Spleen (tissue), 11 donors: ENCODE data around the gene ELFN2. TPM values are rescaled to one million over a fixed set of nuclear protein-coding genes. Genes with fewer than 3 reads are reported as not detected.
A peak's percentile ranks its signal among the peaks of the same experiment; 100 is the strongest.

Source experiments
- DNase-seq: peaks from one replicate; pipeline ENCODE4 v3.0.0-alpha.2; 2020
- H3K27ac ChIP-seq, 8 donors: fragments of 200-600 bp; sonication (generic) in 7 of 8; 1 replicate in 4 of 8; 2 replicates in 4 of 8; pipeline versions ENCODE4 v1.5.0 to v1.8.0; 2016 to 2021; ENCODE audit warnings: inconsistent platforms in 4 of 8, mild to moderate bottlenecking in 4 of 8, moderate library complexity in 1 of 8
- H3K27me3 ChIP-seq, 7 donors: fragments of 200-600 bp; sonication (generic) in 6 of 7; replicated peaks in 1 of 7; 1 replicate in 4 of 7; 2 replicates in 3 of 7; pipeline versions ENCODE4 v1.5.0 to v1.8.0; 2016 to 2021; ENCODE audit warnings: inconsistent platforms in 3 of 7, mild to moderate bottlenecking in 1 of 7
- H3K36me3 ChIP-seq, 6 donors: fragments of 200-600 bp; sonication (generic) in 5 of 6; 1 replicate in 4 of 6; 2 replicates in 2 of 6; pipeline versions ENCODE4 v1.5.0 to v1.8.0; 2016 to 2021; ENCODE audit warnings: inconsistent platforms in 2 of 6
- H3K4me1 ChIP-seq, 6 donors: fragments of 200-600 bp; sonication (generic) in 5 of 6; 1 replicate in 3 of 6; 2 replicates in 3 of 6; pipeline versions ENCODE4 v1.5.0 to v1.8.0; 2016 to 2021; ENCODE audit warnings: inconsistent platforms in 3 of 6
- H3K4me3 ChIP-seq, 8 donors: fragments of 200-600 bp; sonication (generic) in 7 of 8; 1 replicate in 4 of 8; 2 replicates in 4 of 8; pipeline versions ENCODE4 v1.5.0 to v1.8.0; 2016 to 2021; ENCODE audit warnings: inconsistent platforms in 4 of 8, mild to moderate bottlenecking in 4 of 8, moderate library complexity in 2 of 8
- H3K9me3 ChIP-seq, 8 donors: fragments of 200-600 bp; sonication (generic) in 7 of 8; 1 replicate in 4 of 8; 2 replicates in 4 of 8; pipeline versions ENCODE4 v1.5.0 to v1.8.0; 2016 to 2021; ENCODE audit warnings: inconsistent platforms in 4 of 8
- POLR2A ChIP-seq, 3 donors: fragments of 450-650 bp; IDR thresholded peaks; one replicate each; pipeline ENCODE4 v1.5.1; 2017; ENCODE audit warnings: antibody characterized with exemption in 3 of 3, mild to moderate bottlenecking in 1 of 3
- POLR2AphosphoS5 ChIP-seq, 3 donors: sonication (generic); formaldehyde crosslinking; IDR thresholded peaks; one replicate each; pipeline ENCODE4 v1.5.1; 2017; ENCODE audit warnings: antibody characterized with exemption in 3 of 3
- WGBS, 5 donors: extraction: QIAGEN DNeasy Blood & Tissue Kit in 3 of 5; methylation state at CpG; one replicate each; pipeline versions ENCODE4 v1.1.5 to v1.1.7; 2013 to 2018; 5-methylcytosine and 5-hydroxymethylcytosine counted together
- intact Hi-C: fragments of 100-400 bp; cut with DNase I; formaldehyde crosslinking; loops from one replicate; pipeline ENCODE4 v1.15.0; 2023; ENCODE audit warnings: low total_unique reads
- polyA plus RNA-seq, 3 donors: library from polyadenylated mRNA; stranded (reverse); fragments of 200-250 nt; gene quantifications; one replicate each; pipeline ENCODE4 v1.2.1, GENCODE V29; 2013
- total RNA-seq, 7 donors: library from RNA; depleted of rRNA in 3 of 7; stranded (reverse); fragments of >200 nt in 3 of 7; fragmentation: NEBNext Ultra II Directional in 4 of 7; extraction: Animal tissue kit (Norgen Biotek cat#: 25700) in 4 of 7; gene quantifications; one replicate each; pipeline versions ENCODE4 v1.1.0 to v1.2.1, GENCODE V29; 2016 to 2021
- TF ChIP-seq, protein P1 (sequence below), 11 experiments: fragments of 200-600 bp in 7 of 11; fragments of 450-650 bp in 4 of 11; sonication (generic) in 4 of 11; IDR thresholded peaks in 8 of 11; conservative IDR thresholded peaks in 3 of 11; 1 replicate in 7 of 11; 2 replicates in 4 of 11; pipeline versions ENCODE4 v1.4.0 to v1.8.0; 2016 to 2021; ENCODE audit warnings: antibody characterized with exemption in 11 of 11, inconsistent platforms in 4 of 11, mild to moderate bottlenecking in 1 of 11
- donor health status: healthy with polysubstance abuse.
- donor health status: DM: no; HTN: no; CAD: no; lungs with moderate emphysema.
- donor health status: DM: no; HTN: no; CAD: no.
- donor health status: Bipolar disorder and iron deficiency.
- donor health status: healthy.
- donor health status: DM: no; HTN: no; CAD: no.
- donor health status: DM: yes; HTN: yes; CAD: no.

Gene ELFN2
- total and polyA plus RNA-seq, 10 donors: 0.02 to 0.19 (median 0.07) TPM; not detected in 1

DNA sequence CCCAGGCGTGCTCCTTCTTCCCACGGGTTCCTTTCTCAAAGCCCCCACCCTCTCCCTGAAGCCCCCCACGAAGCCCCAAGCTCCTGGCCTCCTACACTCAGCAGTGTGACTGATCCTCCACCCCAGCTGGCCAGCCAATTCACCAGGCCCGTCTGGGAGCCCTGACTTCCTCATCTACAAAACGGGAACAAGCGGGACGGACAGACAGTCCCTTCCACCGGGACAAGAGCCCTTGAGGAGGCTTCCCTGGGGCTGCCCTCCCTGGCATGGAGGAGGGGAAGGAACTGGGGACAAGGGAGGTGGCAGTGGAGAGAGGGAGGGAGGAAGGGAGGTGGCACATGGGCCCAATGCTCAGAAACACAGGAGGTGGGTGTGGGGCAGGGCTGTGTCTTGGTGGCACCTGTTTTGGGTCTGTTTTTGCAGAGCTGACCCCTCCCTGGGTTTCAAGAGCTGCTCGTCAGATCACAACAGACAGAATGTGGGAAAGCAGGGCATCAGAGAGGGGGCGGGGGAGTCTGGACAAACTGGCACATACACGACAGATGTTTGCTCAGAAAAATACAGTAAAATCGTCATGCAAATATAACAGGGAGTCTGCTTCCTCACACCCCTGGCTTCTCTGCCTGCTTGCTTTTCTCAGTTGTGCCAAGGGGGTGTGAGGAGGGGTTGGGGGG is 56.8 kb downstream of the ELFN2 start:
- TF ChIP-seq POLR2A (IDR thresholded peaks at IDR 0.05) (no peak), POLR2AphosphoS5 (IDR thresholded peaks at IDR 0.05) (no peak)
- TF ChIP-seq, protein P1, sequence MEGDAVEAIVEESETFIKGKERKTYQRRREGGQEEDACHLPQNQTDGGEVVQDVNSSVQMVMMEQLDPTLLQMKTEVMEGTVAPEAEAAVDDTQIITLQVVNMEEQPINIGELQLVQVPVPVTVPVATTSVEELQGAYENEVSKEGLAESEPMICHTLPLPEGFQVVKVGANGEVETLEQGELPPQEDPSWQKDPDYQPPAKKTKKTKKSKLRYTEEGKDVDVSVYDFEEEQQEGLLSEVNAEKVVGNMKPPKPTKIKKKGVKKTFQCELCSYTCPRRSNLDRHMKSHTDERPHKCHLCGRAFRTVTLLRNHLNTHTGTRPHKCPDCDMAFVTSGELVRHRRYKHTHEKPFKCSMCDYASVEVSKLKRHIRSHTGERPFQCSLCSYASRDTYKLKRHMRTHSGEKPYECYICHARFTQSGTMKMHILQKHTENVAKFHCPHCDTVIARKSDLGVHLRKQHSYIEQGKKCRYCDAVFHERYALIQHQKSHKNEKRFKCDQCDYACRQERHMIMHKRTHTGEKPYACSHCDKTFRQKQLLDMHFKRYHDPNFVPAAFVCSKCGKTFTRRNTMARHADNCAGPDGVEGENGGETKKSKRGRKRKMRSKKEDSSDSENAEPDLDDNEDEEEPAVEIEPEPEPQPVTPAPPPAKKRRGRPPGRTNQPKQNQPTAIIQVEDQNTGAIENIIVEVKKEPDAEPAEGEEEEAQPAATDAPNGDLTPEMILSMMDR (IDR thresholded peaks at IDR 0.05 in 8 of 11, conservative IDR thresholded peaks at IDR 0.05 in 3 of 11): no peak
- Histone ChIP-seq H3K4me3 (no peak overlapping the region), H3K9me3 (no peaks in the 10 kb centered on the region), H3K27me3 (peaks cover 0 to 47% (median 28%) of the 10 kb centered on the region in 7 donors), H3K27ac (peak overlapping the region in 2 of 8 donors; percentile 18 to 49), H3K4me1 (peaks cover 0 to 28% (median 7%) of the 10 kb centered on the region in 6 donors), H3K36me3 (no peaks in the 10 kb centered on the region)
- WGBS, 5 donors: 27 to 41% (median 35%) methylated on average over 12 of the region's 12 CpGs
- DNase-seq: peak; percentile 81
- intact Hi-C loops: no loop called here

DNA sequence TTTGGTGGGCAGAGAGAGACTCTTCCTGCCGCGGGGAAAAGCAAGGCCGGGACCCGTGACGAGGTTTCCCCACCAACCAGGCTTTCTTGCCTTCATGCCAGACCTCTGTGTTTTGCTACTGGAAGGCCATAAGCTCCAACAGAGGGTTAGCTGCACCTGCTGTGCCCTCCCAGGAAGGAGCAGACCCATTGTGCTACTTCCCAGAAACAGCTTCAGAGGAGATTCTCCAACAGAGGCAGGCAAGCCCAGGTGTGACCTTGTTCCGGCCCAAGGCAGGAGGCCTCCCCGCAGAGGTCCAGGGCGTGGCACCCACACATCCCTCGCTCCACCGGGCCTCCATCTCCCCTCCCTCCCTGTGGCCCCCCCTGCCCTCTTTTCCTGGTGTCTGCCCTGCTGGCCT is 57.8 kb downstream of the ELFN2 start:
- Histone ChIP-seq H3K4me3 (no peak overlapping the region), H3K27ac (no peak overlapping the region), H3K9me3 (no peaks in the 10 kb centered on the region), H3K36me3 (no peaks in the 10 kb centered on the region), H3K4me1 (peaks cover 0 to 35% (median 7%) of the 10 kb centered on the region in 6 donors), H3K27me3 (peaks cover 0 to 37% (median 18%) of the 10 kb centered on the region in 7 donors)
- DNase-seq: no peak
- TF ChIP-seq, protein P1 (IDR thresholded peaks at IDR 0.05 in 8 of 11, conservative IDR thresholded peaks at IDR 0.05 in 3 of 11): no peak
- TF ChIP-seq POLR2A (IDR thresholded peaks at IDR 0.05): no peak
- TF ChIP-seq POLR2AphosphoS5 (IDR thresholded peaks at IDR 0.05): no peak
- WGBS, 5 donors: 68 to 84% (median 78%) methylated on average over 5 to 10 of the region's 10 CpGs
- intact Hi-C loops: no loop called here

DNA sequence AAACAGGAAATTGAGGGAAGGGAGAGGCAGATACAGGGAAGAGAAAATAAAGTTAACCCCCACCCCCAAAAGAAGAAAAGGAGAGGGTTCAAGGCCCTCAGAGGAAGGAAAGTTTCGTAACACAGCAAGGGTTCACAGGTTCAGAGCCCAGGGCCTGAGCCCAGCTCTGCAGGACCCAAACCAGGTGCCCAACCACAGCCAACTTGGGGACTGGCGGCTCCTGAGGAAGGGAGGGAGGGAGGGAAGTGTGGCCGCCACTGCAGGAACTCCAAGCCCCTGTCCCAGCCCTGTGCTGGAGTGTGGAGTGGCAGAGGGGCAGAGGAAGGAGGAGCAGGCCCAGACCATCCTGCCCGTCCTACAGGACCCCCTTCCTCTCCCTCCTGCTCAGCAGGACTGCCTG is 59.2 kb downstream of the ELFN2 start:
- Histone ChIP-seq H3K9me3 (no peaks in the 10 kb centered on the region), H3K4me3 (no peak overlapping the region), H3K4me1 (peaks cover 0 to 35% (median 7%) of the 10 kb centered on the region in 6 donors), H3K27me3 (peaks cover 0 to 23% (median 13%) of the 10 kb centered on the region in 7 donors), H3K36me3 (no peaks in the 10 kb centered on the region), H3K27ac (no peak overlapping the region)
- no peak for DNase-seq
- WGBS, 5 donors: 48 to 80% (median 58%) methylated on average over 4 of the region's 4 CpGs
- intact Hi-C loops: no loop called here
- TF ChIP-seq POLR2A (IDR thresholded peaks at IDR 0.05): no peak
- no peak for TF ChIP-seq POLR2AphosphoS5 (IDR thresholded peaks at IDR 0.05)
- TF ChIP-seq, protein P1 (IDR thresholded peaks at IDR 0.05 in 8 of 11, conservative IDR thresholded peaks at IDR 0.05 in 3 of 11): no peak

DNA sequence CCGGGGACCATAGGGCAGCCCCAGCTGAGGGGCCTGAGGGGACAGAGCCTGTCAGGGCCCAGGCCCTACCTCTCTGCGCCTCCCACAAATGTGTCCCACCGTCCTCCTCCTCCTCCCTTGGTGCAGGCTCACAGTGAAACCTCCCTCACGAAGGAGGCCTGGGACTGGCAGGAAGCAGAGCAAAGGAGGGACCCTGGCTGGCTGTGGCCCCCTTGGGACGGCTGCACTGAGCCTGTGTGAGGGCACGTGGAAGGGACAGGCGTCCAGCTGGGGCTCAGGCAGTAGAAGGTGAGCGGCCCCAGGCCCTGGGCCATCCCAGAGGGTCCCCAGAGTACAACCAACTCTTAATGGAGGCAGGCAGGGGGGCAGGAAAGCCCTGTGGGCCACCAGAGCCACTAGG is 60.7 kb downstream of the ELFN2 start:
- 77 to 87% (median 81%) methylated on average over 5 to 8 of the region's 8 CpGs for WGBS, 5 donors
- Histone ChIP-seq H3K9me3 (no peaks in the 10 kb centered on the region), H3K36me3 (no peaks in the 10 kb centered on the region), H3K4me1 (peaks cover 0 to 31% (median 7%) of the 10 kb centered on the region in 6 donors), H3K27ac (no peak overlapping the region), H3K27me3 (peaks cover 0 to 8% (median under 1%) of the 10 kb centered on the region in 7 donors), H3K4me3 (no peak overlapping the region)
- intact Hi-C loops: no loop called here
- DNase-seq: no peak
- TF ChIP-seq POLR2AphosphoS5 (IDR thresholded peaks at IDR 0.05): no peak
- TF ChIP-seq POLR2A (IDR thresholded peaks at IDR 0.05): no peak
- TF ChIP-seq, protein P1 (IDR thresholded peaks at IDR 0.05 in 8 of 11, conservative IDR thresholded peaks at IDR 0.05 in 3 of 11): no peak
